ENCODE results near the gene SBF2. TPM values are rescaled to one million over a fixed set of nuclear protein-coding genes. Genes with fewer than 3 reads are reported as not detected.

Gene SBF2
- total RNA-seq, 1 donor from 2014 or later, result 39.5 TPM

DNA sequence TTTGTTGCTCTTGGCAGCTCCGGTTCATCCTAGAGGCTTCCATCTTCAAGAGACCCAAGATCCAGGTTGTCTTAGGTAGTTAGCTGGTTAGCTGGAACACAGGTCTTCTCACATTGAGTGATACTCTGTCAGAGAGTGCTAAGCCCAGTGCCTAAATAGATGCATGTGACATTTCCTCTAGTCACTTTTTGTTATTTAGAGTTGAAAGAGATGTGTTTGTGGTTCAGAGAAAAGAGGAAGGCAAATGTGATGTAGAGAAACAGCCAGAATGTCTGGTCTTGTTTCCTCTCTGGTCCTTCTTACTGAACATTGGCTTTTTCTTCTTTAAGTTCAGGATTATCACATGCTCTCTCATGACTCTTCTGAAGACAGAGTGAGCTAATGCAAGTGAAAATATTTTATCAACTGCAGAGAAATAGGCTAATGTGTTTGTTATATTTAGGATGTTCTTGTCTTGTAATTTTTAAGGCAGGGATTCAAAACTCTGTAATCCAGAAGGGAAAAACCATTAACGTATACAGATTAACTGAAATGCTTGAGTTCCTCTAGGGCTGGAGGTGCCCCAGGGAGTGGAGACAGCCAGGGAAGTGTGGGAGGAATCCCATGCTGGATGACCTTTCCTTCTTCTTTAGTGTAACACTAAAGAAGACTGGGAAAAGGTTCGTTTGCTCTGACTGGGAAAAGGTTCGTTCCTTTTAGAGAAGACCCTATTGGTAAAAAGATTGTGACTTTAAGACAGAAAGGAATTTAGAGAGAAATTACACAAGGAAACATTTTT, 554.7 kb downstream of the SBF2 start:
- no peaks in the 10 kb centered on the region for H3K4me1 Mint-ChIP-seq (ENCODE audit: unreplicated experiment)
- H3K36me3 Mint-ChIP-seq, result peaks cover 41% of the 10 kb centered on the region
- peak overlapping the region; percentile 5 for H3K4me3 Mint-ChIP-seq
- H3K9me3 Mint-ChIP-seq, result peaks cover 7% of the 10 kb centered on the region
- no peak for DNase-seq (ENCODE audit: extremely low spot score, unreplicated experiment)
- TF ChIP-seq, protein P1, sequence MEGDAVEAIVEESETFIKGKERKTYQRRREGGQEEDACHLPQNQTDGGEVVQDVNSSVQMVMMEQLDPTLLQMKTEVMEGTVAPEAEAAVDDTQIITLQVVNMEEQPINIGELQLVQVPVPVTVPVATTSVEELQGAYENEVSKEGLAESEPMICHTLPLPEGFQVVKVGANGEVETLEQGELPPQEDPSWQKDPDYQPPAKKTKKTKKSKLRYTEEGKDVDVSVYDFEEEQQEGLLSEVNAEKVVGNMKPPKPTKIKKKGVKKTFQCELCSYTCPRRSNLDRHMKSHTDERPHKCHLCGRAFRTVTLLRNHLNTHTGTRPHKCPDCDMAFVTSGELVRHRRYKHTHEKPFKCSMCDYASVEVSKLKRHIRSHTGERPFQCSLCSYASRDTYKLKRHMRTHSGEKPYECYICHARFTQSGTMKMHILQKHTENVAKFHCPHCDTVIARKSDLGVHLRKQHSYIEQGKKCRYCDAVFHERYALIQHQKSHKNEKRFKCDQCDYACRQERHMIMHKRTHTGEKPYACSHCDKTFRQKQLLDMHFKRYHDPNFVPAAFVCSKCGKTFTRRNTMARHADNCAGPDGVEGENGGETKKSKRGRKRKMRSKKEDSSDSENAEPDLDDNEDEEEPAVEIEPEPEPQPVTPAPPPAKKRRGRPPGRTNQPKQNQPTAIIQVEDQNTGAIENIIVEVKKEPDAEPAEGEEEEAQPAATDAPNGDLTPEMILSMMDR (conservative IDR thresholded peaks at IDR 0.05), result no peak
- H3K27me3 Mint-ChIP-seq, result no peaks in the 10 kb centered on the region
- H3K27ac Mint-ChIP-seq, result peak overlapping the region; percentile 90

DNA sequence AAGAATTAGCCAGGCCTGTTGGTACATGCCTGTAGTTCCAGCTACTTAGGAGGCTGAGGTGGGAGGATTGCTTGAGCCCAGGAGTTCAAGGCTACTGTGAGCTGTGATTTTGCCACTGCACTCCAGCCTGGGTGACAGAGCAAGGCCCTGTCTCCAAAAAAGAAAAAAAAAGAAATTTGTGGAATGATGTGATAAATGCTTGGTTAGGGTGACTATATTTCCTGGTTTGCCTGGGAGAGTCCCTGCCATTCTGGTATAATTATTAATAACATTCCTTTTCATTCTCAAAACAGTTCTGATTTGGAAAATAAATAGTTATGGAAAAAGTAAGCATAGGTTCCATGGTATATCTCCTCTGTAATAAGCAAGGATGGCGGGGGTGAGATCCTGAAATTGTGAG, 555.3 kb downstream of the SBF2 start:
- DNase-seq (ENCODE audit: extremely low spot score, unreplicated experiment), result no peak
- H3K36me3 Mint-ChIP-seq, result peaks cover 46% of the 10 kb centered on the region
- peak overlapping the region; percentile 90 for H3K27ac Mint-ChIP-seq
- H3K27me3 Mint-ChIP-seq, result no peaks in the 10 kb centered on the region
- TF ChIP-seq, protein P1 (conservative IDR thresholded peaks at IDR 0.05), result no peak
- H3K4me1 Mint-ChIP-seq (ENCODE audit: unreplicated experiment), result no peaks in the 10 kb centered on the region
- peaks cover 7% of the 10 kb centered on the region for H3K9me3 Mint-ChIP-seq
- H3K4me3 Mint-ChIP-seq, result peak overlapping the region; percentile 5

DNA sequence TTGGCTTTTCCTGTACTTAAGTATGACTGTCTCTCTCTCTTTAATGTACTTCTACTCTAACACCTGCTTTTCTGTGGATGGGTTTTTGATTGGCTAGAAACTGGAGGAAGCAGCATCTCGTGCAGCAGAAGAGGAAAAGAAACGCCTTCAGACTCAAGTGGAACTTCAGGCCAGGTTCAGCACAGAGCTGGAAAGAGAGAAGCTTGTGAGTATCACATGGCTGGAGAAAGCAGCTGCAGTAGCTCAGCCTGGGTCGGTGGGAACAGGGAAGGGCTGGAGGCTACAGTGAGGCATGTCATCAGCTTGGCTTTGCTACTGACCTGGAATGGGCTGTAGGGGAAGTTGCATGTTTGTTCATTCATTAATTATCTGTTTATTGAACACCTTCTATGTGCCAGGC, 555.9 kb downstream of the SBF2 start:
- H3K27ac Mint-ChIP-seq, result peak overlapping the region; percentile 75
- peaks cover 7% of the 10 kb centered on the region for H3K9me3 Mint-ChIP-seq
- TF ChIP-seq, protein P1 (conservative IDR thresholded peaks at IDR 0.05), result no peak
- no peak overlapping the region for H3K4me3 Mint-ChIP-seq
- DNase-seq (ENCODE audit: extremely low spot score, unreplicated experiment), result no peak
- H3K4me1 Mint-ChIP-seq (ENCODE audit: unreplicated experiment), result no peaks in the 10 kb centered on the region
- H3K36me3 Mint-ChIP-seq, result peaks cover 49% of the 10 kb centered on the region
- H3K27me3 Mint-ChIP-seq, result no peaks in the 10 kb centered on the region

DNA sequence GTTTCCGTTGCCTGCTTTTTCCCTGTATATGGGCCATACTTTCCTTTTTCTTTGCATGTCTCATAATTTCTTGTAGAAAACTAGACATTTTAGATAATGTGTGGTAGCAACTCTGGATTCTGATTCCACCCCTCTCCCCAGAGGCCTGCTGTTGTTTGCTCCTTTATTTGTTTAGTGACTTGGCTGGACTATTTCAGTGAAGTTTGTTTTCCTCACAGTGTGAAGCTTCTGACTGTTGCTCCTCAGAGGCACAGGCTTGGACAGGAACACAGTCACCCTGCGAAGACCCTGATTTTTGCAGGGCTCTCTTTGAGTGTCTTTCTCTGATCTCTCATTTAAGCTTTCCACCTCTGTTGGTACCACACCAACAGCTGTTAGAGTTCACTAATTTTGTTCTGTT, 557.7 kb downstream of the SBF2 start:
- peaks cover 7% of the 10 kb centered on the region for H3K9me3 Mint-ChIP-seq
- H3K4me3 Mint-ChIP-seq, result no peak overlapping the region
- TF ChIP-seq, protein P1 (conservative IDR thresholded peaks at IDR 0.05), result no peak
- no peaks in the 10 kb centered on the region for H3K27me3 Mint-ChIP-seq
- peaks cover 56% of the 10 kb centered on the region for H3K36me3 Mint-ChIP-seq
- no peak for DNase-seq (ENCODE audit: extremely low spot score, unreplicated experiment)
- H3K27ac Mint-ChIP-seq, result peak overlapping the region; percentile 29
- no peaks in the 10 kb centered on the region for H3K4me1 Mint-ChIP-seq (ENCODE audit: unreplicated experiment)

DNA sequence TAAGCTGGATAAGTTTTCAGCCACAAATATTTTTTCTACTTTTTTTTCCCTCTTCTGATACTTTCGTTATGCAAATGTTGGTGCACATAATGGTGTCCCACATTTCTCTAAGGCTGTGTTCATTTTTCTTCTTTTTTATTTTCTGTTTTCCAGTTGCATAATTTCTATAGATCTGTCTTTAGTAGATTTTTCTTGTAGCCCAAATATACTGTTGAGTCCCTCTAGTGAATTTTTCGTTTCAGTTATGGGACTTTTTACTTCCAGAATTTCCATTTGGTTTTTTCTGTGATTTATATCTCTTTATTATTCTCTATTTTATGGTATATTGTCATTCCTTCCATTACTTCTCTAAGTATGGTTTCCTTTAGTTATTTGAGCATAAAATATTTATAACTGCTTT, 558.1 kb downstream of the SBF2 start:
- no peak overlapping the region for H3K27ac Mint-ChIP-seq
- no peak overlapping the region for H3K4me3 Mint-ChIP-seq
- TF ChIP-seq, protein P1 (conservative IDR thresholded peaks at IDR 0.05), result no peak
- H3K27me3 Mint-ChIP-seq, result no peaks in the 10 kb centered on the region
- no peak for DNase-seq (ENCODE audit: extremely low spot score, unreplicated experiment)
- H3K9me3 Mint-ChIP-seq, result peaks cover 7% of the 10 kb centered on the region
- no peaks in the 10 kb centered on the region for H3K4me1 Mint-ChIP-seq (ENCODE audit: unreplicated experiment)
- peaks cover 55% of the 10 kb centered on the region for H3K36me3 Mint-ChIP-seq
